GF-D8 (cell line): Measurements from ENCODE around the gene TTC29.
"Not testable (repeated sequence)": the region's sequence is repeated elsewhere in the genome, so short reads cannot be mapped to it uniquely, and the experiment has no call there.

ENCODE experiments used
- DNase-seq: peaks from one replicate; lab custom pipeline; 2025; lab: John Stamatoyannopoulos, UW

The TTC29 gene

GRCh38 chr4:146674829-146675570 lies 270.7 kb downstream of the TTC29 start:
- DNase-seq: no peak

- not testable (repeated sequence) for DNase-seq
Observed at GRCh38 chr4:146663968-146664311, 281.7 kb downstream of the TTC29 start.

- no peak for DNase-seq
Observed at GRCh38 chr4:146661367-146661766, 284.3 kb downstream of the TTC29 start.
